ENCODE results near the gene PACRG. TPM values are rescaled to one million over a fixed set of nuclear protein-coding genes. Genes with fewer than 3 reads are reported as not detected.

Gene PACRG
- total and polyA plus RNA-seq, 2 experiments from 2014 or later: 0.17 to 0.68 TPM

GRCh38 chr6:163008186-163008585, 280.4 kb downstream of the PACRG start:
- DNase-seq (ENCODE audit: low spot score): no peak
- TF ChIP-seq EZH2 (IDR thresholded peaks at IDR 0.05; ENCODE audit: low read depth, unreplicated experiment) (no peak), NANOG (IDR thresholded peaks at IDR 0.05; ENCODE audit: borderline replicate concordance) (no peak), ZNF114 (CRISPR knock-in tag; IDR thresholded peaks at IDR 0.05) (no peak), CREB1 (CRISPR knock-in tag; IDR thresholded peaks at IDR 0.05; ENCODE audit: low read depth) (no peak), ETS1 (IDR thresholded peaks at IDR 0.05) (no peak), REST (IDR thresholded peaks at IDR 0.05; ENCODE audit: unreplicated experiment) (no peak), JUNB (IDR thresholded peaks at IDR 0.05; ENCODE audit: unreplicated experiment) (no peak), STAT1 (IDR thresholded peaks at IDR 0.05; ENCODE audit: unreplicated experiment) (no peak), ZNF331 (CRISPR knock-in tag; IDR thresholded peaks at IDR 0.05; ENCODE audit: low read depth) (no peak), EZH2phosphoT487 (IDR thresholded peaks at IDR 0.05; ENCODE audit: unreplicated experiment) (no peak), ZNF462 (CRISPR knock-in tag; IDR thresholded peaks at IDR 0.05) (no peak), POLR2AphosphoS5 (IDR thresholded peaks at IDR 0.05; ENCODE audit: low read depth) (no peak), CTCF (conservative IDR thresholded peaks at IDR 0.05; ENCODE audit: low read depth in 2 of 2) (no peak)
- H3K27ac Mint-ChIP-seq: no peak overlapping the region

More at GRCh38 chr6:163008186-163008585, 280.4 kb downstream of the PACRG start:
- Mint-ChIP-seq H3K4me3 (no peak overlapping the region), H3K36me3 (ENCODE audit: low read depth) (no peaks in the 10 kb centered on the region), H3K4me1 (no peaks in the 10 kb centered on the region), H3K27me3 (ENCODE audit: insufficient read depth, low read depth, poor library complexity) (no peaks in the 10 kb centered on the region), H3K9me3 (no peaks in the 10 kb centered on the region)
- Histone ChIP-seq H3K4me1 (ENCODE audit: insufficient read depth) (no peaks in the 10 kb centered on the region), H3K27ac (ENCODE audit: low read depth) (no peak overlapping the region), H3K79me2 (replicated peaks; ENCODE audit: insufficient read depth) (no peaks in the 10 kb centered on the region), H2AFZ (peak overlapping the region; percentile 59; the same call in 1 of the 2 replicates), H3K4me3 (no peak overlapping the region), H3F3A (replicated peaks; ENCODE audit: low read depth) (no peaks in the 10 kb centered on the region), H3K27me3 (ENCODE audit: insufficient read depth) (no peaks in the 10 kb centered on the region), H3K4me2 (no peak overlapping the region), H3K36me3 (ENCODE audit: insufficient read depth) (no peaks in the 10 kb centered on the region), H3K9me2 (ENCODE audit: insufficient read depth) (no peaks in the 10 kb centered on the region), H4K20me1 (replicated peaks; ENCODE audit: insufficient read depth) (no peaks in the 10 kb centered on the region)
- no peak for ATAC-seq
